MM.1S (cell line): ENCODE data around the gene NFX1.

Source experiments
- CTCF ChIP-seq: fragments of 300-600 bp; sonication (generic); IDR thresholded peaks from 2 replicates; pipeline ENCODE4 v1.5.1; 2016; ENCODE audit warnings: antibody characterized with exemption, low read length, mixed read lengths
- EZH2phosphoT487 ChIP-seq: fragments of 300-600 bp; sonication (generic); IDR thresholded peaks from 2 replicates; pipeline ENCODE4 v1.6.1; 2018; ENCODE audit warnings: antibody characterized with exemption, low read length

- TF ChIP-seq CTCF, result no peak
- TF ChIP-seq EZH2phosphoT487, result no peak
Observed at GRCh38 chr9:33295571-33295970, 5.3 kb downstream of the NFX1 start.
